Endothelial cell of umbilical vein (primary cell): Measurements from ENCODE around the gene LNPEP. TPM values are rescaled to one million over a fixed set of nuclear protein-coding genes. Genes with fewer than 3 reads are reported as not detected.

Experiments
- BruUV-seq: library from RNA; stranded (reverse); fragments of 400-500 nt; replicated peaks from 2 replicates; lab custom pipeline; 2021; lab: Mats Ljungman, UMichigan
- CTCF ChIA-PET: fragments of 300-600, 350-600 bp; sonication (Branson Sonifier 250); formaldehyde crosslinking; loops from one replicate; lab custom pipeline; 2021; ENCODE audit warnings: antibody characterized with exemption, inconsistent platforms; lab: Charles Lee
- POLR2A ChIA-PET: fragments of 300-600, 350-600 bp; sonication (Branson Sonifier 250); formaldehyde crosslinking; loops from one replicate; lab custom pipeline; 2021; ENCODE audit warnings: antibody characterized with exemption, inconsistent platforms; lab: Charles Lee
- DNase-seq: peaks from one replicate; pipeline ENCODE4 v3.0.0-alpha.2; 2011; ENCODE audit warnings: low read depth, low spot score
- FAIRE-seq: peaks from 2 replicates; lab custom pipeline; 2011; peaks lifted over from hg19 to GRCh38; lab: Jason Lieb, UNC
- H2AFZ ChIP-seq: 2 replicates; pipeline ENCODE4 v1.6.0; 2012; ENCODE audit warnings: low read depth, low read length, control low read depth, inconsistent platforms
- H3K27ac ChIP-seq: 2 replicates; pipeline ENCODE4 v1.5.1; 2011; ENCODE audit warnings: low read depth, mild to moderate bottlenecking, control low read depth, low read length, moderate library complexity; ENCODE audit not compliant: insufficient read depth
- H3K27me3 ChIP-seq, 2 experiments: 2 replicates each; pipeline versions ENCODE4 v1.6.0 to v1.6.1; 2011; ENCODE audit warnings: low read length in 2 of 2, mixed read lengths in 1 of 2; ENCODE audit not compliant: control insufficient read depth in 2 of 2, insufficient read depth in 2 of 2
- H3K36me3 ChIP-seq, 2 experiments: 2 replicates in 1 of 2; 3 replicates in 1 of 2; pipeline ENCODE4 v1.5.1; 2011; ENCODE audit warnings: low read length in 2 of 2, mild to moderate bottlenecking in 1 of 2, moderate library complexity in 1 of 2; ENCODE audit not compliant: control insufficient read depth in 2 of 2, insufficient read depth in 2 of 2; ENCODE audit errors: extremely low read depth in 1 of 2
- H3K4me1 ChIP-seq: 3 replicates; pipeline ENCODE4 v1.5.1; 2011; ENCODE audit warnings: mild to moderate bottlenecking, low read length; ENCODE audit not compliant: control insufficient read depth, insufficient read depth; ENCODE audit errors: extremely low read depth
- H3K4me2 ChIP-seq: 2 replicates; pipeline ENCODE4 v1.6.1; 2011; ENCODE audit warnings: low read length, control low read depth, mixed read lengths; ENCODE audit not compliant: insufficient read depth
- H3K4me3 ChIP-seq, 3 experiments: fragments of 200-600 bp in 1 of 3; sonication (generic), shearing (Covaris generic) in 1 of 3; replicated peaks in 1 of 3; 2 replicates each; pipeline ENCODE4 v1.5.1; 2011 to 2016; ENCODE audit warnings: control low read depth in 3 of 3, low read length in 3 of 3, mild to moderate bottlenecking in 2 of 3, inconsistent platforms in 1 of 3, low read depth in 1 of 3, moderate library complexity in 1 of 3; ENCODE audit not compliant: insufficient read depth in 1 of 3
- H3K79me2 ChIP-seq: 2 replicates; pipeline ENCODE4 v1.6.0; 2012; ENCODE audit warnings: low read length, inconsistent platforms; ENCODE audit not compliant: control insufficient read depth, insufficient read depth
- H3K9ac ChIP-seq: replicated peaks from 2 replicates; pipeline ENCODE3; 2011; ENCODE audit warnings: low read length, control low read depth; ENCODE audit not compliant: insufficient read depth; ENCODE audit errors: extremely low read depth
- H3K9me1 ChIP-seq: replicated peaks from 3 replicates; pipeline ENCODE4 v1.6.0; 2011; ENCODE audit warnings: mild to moderate bottlenecking, low read length; ENCODE audit not compliant: control insufficient read depth, insufficient read depth; ENCODE audit errors: extremely low read depth
- H3K9me3 ChIP-seq: replicated peaks from 2 replicates; pipeline ENCODE4 v1.5.1; 2012; ENCODE audit warnings: low read length, inconsistent platforms; ENCODE audit not compliant: control insufficient read depth, insufficient read depth
- H4K20me1 ChIP-seq: replicated peaks from 2 replicates; pipeline ENCODE3; 2011; ENCODE audit warnings: mild to moderate bottlenecking, low read length; ENCODE audit not compliant: control insufficient read depth, insufficient read depth; ENCODE audit errors: extremely low read depth
- EZH2 ChIP-seq: IDR thresholded peaks from 2 replicates; pipeline ENCODE4 v1.6.1; 2012; ENCODE audit warnings: borderline replicate concordance, low read depth, mild to moderate bottlenecking, moderate library complexity, low read length, inconsistent platforms; ENCODE audit not compliant: severe bottlenecking
- FOS ChIP-seq: IDR thresholded peaks from 2 replicates; pipeline ENCODE4 v1.6.1; 2011; ENCODE audit warnings: mild to moderate bottlenecking, low read length, moderate library complexity, borderline replicate concordance; ENCODE audit not compliant: insufficient read depth
- GATA2 ChIP-seq: IDR thresholded peaks from 2 replicates; pipeline ENCODE4 v1.7.0; 2011; ENCODE audit warnings: low read depth, mild to moderate bottlenecking, moderate library complexity, mixed read lengths, low read length; ENCODE audit not compliant: insufficient read length, insufficient read depth
- JUN ChIP-seq: IDR thresholded peaks from 2 replicates; pipeline ENCODE4 v1.6.1; 2011; ENCODE audit warnings: borderline replicate concordance, low read depth; ENCODE audit not compliant: insufficient read length, insufficient read depth
- MAX ChIP-seq: IDR thresholded peaks from 2 replicates; pipeline ENCODE4 v1.6.1; 2011; ENCODE audit not compliant: insufficient read depth, insufficient read length
- MYC ChIP-seq: IDR thresholded peaks from one replicate; pipeline ENCODE4 v1.6.1; 2011; ENCODE audit warnings: mild to moderate bottlenecking, low read depth, low read length
- POLR2A ChIP-seq: IDR thresholded peaks from 2 replicates; pipeline ENCODE4 v1.6.1; 2012; ENCODE audit warnings: low read depth, mild to moderate bottlenecking, control low read depth, low read length
- POLR2AphosphoS5 ChIP-seq: IDR thresholded peaks from 2 replicates; pipeline ENCODE4 v1.6.1; 2012; ENCODE audit warnings: low read depth, mild to moderate bottlenecking, control low read depth, low read length, moderate library complexity; ENCODE audit not compliant: insufficient read depth
- dilution Hi-C: fragments of 300-500 bp; cut with MboI; formaldehyde crosslinking; loops from one replicate; pipeline ENCODE4 v1.15.0; 2019; ENCODE audit warnings: low sequenced_read_pairs; ENCODE audit not compliant: extremely low pct_ligation_motif_present
- intact Hi-C: fragments of 100-400 bp; cut with micrococcal nuclease; formaldehyde crosslinking; loops from one replicate; pipeline ENCODE4 v1.10.0; 2022
- polyA plus RNA-seq, 4 experiments: library from polyadenylated mRNA; depleted of rRNA in 3 of 4; stranded (reverse) in 3 of 4; unstranded in 1 of 4; fragments of >200 nt; gene quantifications; 2 replicates each; pipeline versions ENCODE4 v1.2.1 to v1.2.3, GENCODE V29; 2011 to 2012; ENCODE audit warnings: missing spikeins in 1 of 4
- total RNA-seq: library from RNA; stranded (reverse); gene quantifications from 2 replicates; pipeline ENCODE4 v1.2.3, GENCODE V29; 2021
- TF ChIP-seq, protein P1 (sequence below), 2 donors: IDR thresholded peaks; 1 replicate in 1 of 2; 2 replicates in 1 of 2; pipeline ENCODE4 v1.5.1; 2011; ENCODE audit warnings: low read length in 2 of 2, mild to moderate bottlenecking in 2 of 2, moderate library complexity in 2 of 2, control low read depth in 1 of 2, inconsistent platforms in 1 of 2, low read depth in 1 of 2; ENCODE audit not compliant: insufficient read depth in 1 of 2; ENCODE audit errors: extremely low read depth in 1 of 2

LNPEP gene
- total and polyA plus RNA-seq, 2 donors (not counting 3 experiments of a cell fraction or from before 2014, with no cell fraction given) = 7.0 to 23.5 TPM

GRCh38 chr5:96961053-96961452, 25.2 kb downstream of the LNPEP start:
- DNase-seq (no peak), FAIRE-seq (no peak)
- no TSS peak for BruUV-seq
- Histone ChIP-seq H3K9me3 (no peaks in the 10 kb centered on the region), H3K79me2 (peaks cover 24% of the 10 kb centered on the region), H3K27me3 (no peaks in the 10 kb centered on the region), H3K27ac (no peak overlapping the region), H3K36me3 (no peaks in the 10 kb centered on the region), H2AFZ (no peak overlapping the region), H4K20me1 (no peaks in the 10 kb centered on the region), H3K4me1 (peaks cover 13% of the 10 kb centered on the region), H3K4me3 (no peak overlapping the region), H3K9ac (no peak overlapping the region), H3K9me1 (peaks cover 2% of the 10 kb centered on the region), H3K4me2 (no peak overlapping the region)
- TF ChIP-seq MAX (no peak), JUN (no peak), POLR2A (no peak), GATA2 (no peak), MYC (no peak)
- intact Hi-C loops = no loop called here
- CTCF ChIA-PET = interaction anchor here (1.4 to 1.6 kb wide), 2 partner anchors 92 to 182 kb away, joined by 3 to 7 read pairs; partner anchors contain the start of gene LIX1
- POLR2A ChIA-PET = no interaction called here
- dilution Hi-C loops = no loop called here

- Histone ChIP-seq H3K9me1 (peaks cover 2% of the 10 kb centered on the region), H4K20me1 (no peaks in the 10 kb centered on the region), H3K4me2 (no peak overlapping the region), H3K4me1 (peaks cover 17% of the 10 kb centered on the region), H3K36me3 (no peaks in the 10 kb centered on the region), H3K27ac (peak overlapping the region; percentile 32), H3K27me3 (no peaks in the 10 kb centered on the region), H3K79me2 (peaks cover 22% of the 10 kb centered on the region), H3K9me3 (no peaks in the 10 kb centered on the region), H3K9ac (no peak overlapping the region), H2AFZ (no peak overlapping the region), H3K4me3 (no peak overlapping the region)
- intact Hi-C loops (no loop called here), dilution Hi-C loops (no loop called here)
- DNase-seq (peak; percentile 53), FAIRE-seq (peak; percentile 38)
- CTCF ChIA-PET = interaction anchor here (1.0 to 1.8 kb wide), 4 partner anchors 10 to 94 kb away, joined by 3 to 7 read pairs (median 4); no protein-coding TSS in a partner anchor
- POLR2A ChIA-PET = interaction anchor here (0.6 kb wide), 1 partner anchor 1460 kb away, joined by 3 read pairs; no protein-coding TSS in a partner anchor
- BruUV-seq = no TSS peak
- TF ChIP-seq MAX = no peak
- no peak for TF ChIP-seq JUN
- no peak for TF ChIP-seq MYC
- TF ChIP-seq EZH2 = no peak
- TF ChIP-seq FOS = no peak
- TF ChIP-seq GATA2 = no peak
- no peak for TF ChIP-seq POLR2AphosphoS5
- TF ChIP-seq, protein P1, sequence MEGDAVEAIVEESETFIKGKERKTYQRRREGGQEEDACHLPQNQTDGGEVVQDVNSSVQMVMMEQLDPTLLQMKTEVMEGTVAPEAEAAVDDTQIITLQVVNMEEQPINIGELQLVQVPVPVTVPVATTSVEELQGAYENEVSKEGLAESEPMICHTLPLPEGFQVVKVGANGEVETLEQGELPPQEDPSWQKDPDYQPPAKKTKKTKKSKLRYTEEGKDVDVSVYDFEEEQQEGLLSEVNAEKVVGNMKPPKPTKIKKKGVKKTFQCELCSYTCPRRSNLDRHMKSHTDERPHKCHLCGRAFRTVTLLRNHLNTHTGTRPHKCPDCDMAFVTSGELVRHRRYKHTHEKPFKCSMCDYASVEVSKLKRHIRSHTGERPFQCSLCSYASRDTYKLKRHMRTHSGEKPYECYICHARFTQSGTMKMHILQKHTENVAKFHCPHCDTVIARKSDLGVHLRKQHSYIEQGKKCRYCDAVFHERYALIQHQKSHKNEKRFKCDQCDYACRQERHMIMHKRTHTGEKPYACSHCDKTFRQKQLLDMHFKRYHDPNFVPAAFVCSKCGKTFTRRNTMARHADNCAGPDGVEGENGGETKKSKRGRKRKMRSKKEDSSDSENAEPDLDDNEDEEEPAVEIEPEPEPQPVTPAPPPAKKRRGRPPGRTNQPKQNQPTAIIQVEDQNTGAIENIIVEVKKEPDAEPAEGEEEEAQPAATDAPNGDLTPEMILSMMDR (IDR thresholded peaks at IDR 0.05; ENCODE audit: extremely low read depth in 1 of 2, insufficient read depth in 1 of 2, low read depth in 1 of 2, low read length in 2 of 2) = no peak
- no peak for TF ChIP-seq POLR2A
These were observed 26.7 kb downstream of the LNPEP start for GRCh38 chr5:96962540-96962991.
